ENCODE results near the gene LEKR1.

DNA sequence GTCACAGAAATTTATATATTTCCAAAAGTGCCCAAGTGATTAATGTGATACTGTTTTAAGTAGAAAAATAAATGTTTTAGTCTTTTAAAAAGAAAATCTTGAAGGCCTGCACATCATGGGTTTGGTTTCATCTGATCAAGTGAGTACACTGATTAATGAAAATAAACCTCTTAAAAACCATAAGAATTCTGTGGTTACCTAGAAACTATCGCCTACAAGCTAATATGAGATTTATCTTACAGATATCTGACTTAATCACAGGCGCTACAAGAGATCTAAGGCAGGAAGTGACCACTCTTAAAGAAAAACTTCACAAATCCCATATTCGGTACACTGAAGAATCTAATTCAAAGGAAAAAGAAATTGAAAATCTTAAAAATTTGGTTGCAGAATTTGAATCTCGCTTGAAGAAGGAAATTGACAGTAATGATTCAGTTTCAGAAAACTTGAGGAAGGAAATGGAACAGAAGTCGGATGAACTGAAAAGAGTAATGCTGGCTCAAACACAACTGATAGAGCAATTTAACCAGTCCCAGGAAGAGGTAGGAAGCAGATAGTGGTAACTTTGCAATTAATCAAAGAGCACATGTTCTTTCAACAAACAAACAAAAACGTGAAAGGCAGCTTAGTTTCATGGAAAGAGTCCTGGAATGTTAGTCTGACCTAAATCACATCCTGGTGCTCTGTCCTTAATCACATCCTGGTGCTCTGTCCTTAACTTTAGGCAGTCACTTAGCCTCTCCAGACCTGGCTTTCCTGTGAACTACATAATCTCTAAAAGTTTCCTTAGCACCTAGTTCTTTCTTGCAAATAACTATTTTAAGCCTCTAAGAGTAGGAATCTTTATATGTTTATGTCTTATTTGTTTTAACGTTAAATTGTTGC is 201.9 kb downstream of the LEKR1 start:
- TF ChIP-seq, protein P1, sequence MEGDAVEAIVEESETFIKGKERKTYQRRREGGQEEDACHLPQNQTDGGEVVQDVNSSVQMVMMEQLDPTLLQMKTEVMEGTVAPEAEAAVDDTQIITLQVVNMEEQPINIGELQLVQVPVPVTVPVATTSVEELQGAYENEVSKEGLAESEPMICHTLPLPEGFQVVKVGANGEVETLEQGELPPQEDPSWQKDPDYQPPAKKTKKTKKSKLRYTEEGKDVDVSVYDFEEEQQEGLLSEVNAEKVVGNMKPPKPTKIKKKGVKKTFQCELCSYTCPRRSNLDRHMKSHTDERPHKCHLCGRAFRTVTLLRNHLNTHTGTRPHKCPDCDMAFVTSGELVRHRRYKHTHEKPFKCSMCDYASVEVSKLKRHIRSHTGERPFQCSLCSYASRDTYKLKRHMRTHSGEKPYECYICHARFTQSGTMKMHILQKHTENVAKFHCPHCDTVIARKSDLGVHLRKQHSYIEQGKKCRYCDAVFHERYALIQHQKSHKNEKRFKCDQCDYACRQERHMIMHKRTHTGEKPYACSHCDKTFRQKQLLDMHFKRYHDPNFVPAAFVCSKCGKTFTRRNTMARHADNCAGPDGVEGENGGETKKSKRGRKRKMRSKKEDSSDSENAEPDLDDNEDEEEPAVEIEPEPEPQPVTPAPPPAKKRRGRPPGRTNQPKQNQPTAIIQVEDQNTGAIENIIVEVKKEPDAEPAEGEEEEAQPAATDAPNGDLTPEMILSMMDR (IDR thresholded peaks at IDR 0.05): no peak
- no peak for TF ChIP-seq ZFX (IDR thresholded peaks at IDR 0.05; ENCODE audit: borderline replicate concordance)

Data from 22Rv1 (cell line).